HG03469 (cell line): ENCODE measurements around the gene SORL1.

Experiments used
- ATAC-seq: cut with Tn5 transposase; IDR thresholded peaks from one replicate; pipeline ENCODE4 v1.9.1; 2021; ENCODE audit warnings: mild to moderate bottlenecking, moderate library complexity, moderate number of reproducible peaks; ENCODE audit not compliant: unreplicated experiment

SORL1 gene

GRCh38 chr11:121578251-121578976 is 126.3 kb downstream of the SORL1 start:
- ATAC-seq = no peak

- ATAC-seq = no peak
These were observed 128.0 kb downstream of the SORL1 start for GRCh38 chr11:121580154-121580553.

GRCh38 chr11:121581607-121582006 is 129.5 kb downstream of the SORL1 start:
- ATAC-seq = no peak

- no peak for ATAC-seq
These were observed 130.2 kb downstream of the SORL1 start for GRCh38 chr11:121582296-121582695.

- ATAC-seq = no peak
These were observed 131.7 kb downstream of the SORL1 start for GRCh38 chr11:121583825-121584224.

- ATAC-seq = no peak
These were observed 134.6 kb downstream of the SORL1 start for GRCh38 chr11:121586750-121587149.

DNA sequence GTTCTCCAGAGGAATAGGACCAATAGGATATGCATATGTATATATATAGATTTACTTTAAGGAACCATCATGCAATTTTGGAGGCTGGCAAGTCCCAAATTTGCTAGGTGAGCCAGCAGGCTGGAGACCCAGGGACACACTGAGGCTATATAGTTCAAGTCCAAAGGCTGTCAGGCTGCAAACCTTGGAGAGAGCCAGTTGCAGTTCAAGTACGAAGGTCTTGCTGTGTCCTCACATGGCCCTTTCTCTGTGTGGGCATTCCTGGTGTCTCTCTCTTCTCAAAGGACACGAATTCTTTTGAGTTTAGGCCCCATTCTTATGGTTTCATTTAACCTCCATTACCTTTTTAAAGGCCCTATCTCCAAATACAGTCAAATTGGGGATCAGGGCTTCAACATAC is 135.1 kb downstream of the SORL1 start:
- no peak for ATAC-seq

DNA sequence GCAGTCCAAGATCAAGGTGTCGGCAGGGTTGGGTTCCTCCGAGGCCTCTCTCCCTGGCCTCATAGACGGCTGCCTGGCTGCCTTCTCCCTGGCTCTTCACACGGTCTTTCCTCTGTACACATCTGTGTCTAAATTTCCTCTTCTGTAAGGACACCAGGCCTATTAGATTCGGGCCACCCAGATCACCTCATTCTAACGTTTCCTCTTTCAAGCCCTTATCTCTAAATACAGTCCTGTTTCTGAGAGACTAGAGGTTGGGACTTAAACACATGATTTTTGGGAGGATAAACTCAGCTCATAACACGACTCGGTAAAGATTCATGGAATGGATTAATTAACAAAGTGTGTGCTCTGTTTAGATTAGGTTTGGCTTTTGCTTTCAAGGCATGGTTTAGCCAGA is 136.6 kb downstream of the SORL1 start:
- no peak for ATAC-seq

GRCh38 chr11:121589946-121590537 is 137.9 kb downstream of the SORL1 start:
- ATAC-seq = peak; percentile 60

DNA sequence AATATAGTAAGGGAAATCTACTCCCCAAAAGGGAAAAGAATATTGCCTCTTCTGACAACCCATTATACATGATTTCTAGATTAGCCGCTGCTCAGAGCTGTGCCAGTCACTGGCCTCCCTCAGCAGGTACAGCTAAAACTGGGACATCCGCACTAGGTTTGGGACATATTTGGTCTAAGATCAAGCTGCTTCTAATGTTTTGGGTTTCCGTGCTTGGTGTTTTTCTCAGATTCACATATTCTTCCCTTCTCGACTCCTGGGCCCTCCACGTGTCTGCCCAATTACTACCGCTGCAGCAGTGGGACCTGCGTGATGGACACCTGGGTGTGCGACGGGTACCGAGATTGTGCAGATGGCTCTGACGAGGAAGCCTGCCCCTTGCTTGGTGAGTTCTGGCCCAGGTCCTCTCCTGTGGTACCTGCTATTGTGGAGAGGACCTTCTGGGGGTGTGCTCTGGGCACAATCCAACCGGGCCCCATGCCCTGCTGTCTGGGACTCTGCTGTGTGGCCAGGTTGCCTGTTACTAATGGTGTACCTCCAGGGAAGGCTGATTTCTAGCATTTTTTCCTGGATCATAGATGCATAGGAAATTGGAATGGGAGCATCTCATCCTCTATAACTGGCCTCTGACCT is 138.8 kb downstream of the SORL1 start:
- no peak for ATAC-seq

- ATAC-seq = no peak
These were observed 139.4 kb downstream of the SORL1 start for GRCh38 chr11:121591405-121592033.

DNA sequence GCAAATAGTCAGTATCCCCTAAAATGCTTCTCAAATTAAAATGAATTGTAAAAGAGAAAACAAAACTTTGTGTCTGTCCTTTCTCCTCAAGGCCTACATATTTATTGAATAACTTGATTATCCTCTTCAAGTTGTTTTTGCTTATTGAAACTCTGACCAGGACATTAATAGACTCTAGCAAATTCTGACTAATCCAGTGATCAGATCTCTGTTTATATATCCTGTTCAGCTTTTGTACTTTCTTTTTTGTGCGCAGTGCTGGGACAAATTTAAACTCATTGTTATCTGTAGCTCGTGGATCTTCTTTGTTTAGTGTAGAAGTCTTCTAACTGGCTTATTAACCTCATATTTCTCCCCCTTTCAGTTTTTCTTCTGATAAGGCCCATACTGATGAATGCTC is 140.6 kb downstream of the SORL1 start:
- ATAC-seq = no peak

GRCh38 chr11:121595717-121596161 is 143.6 kb downstream of the SORL1 start:
- no peak for ATAC-seq

GRCh38 chr11:121596195-121597155 is 144.4 kb downstream of the SORL1 start:
- ATAC-seq = no peak

GRCh38 chr11:121603316-121603715 is 151.2 kb downstream of the SORL1 start:
- no peak for ATAC-seq

DNA sequence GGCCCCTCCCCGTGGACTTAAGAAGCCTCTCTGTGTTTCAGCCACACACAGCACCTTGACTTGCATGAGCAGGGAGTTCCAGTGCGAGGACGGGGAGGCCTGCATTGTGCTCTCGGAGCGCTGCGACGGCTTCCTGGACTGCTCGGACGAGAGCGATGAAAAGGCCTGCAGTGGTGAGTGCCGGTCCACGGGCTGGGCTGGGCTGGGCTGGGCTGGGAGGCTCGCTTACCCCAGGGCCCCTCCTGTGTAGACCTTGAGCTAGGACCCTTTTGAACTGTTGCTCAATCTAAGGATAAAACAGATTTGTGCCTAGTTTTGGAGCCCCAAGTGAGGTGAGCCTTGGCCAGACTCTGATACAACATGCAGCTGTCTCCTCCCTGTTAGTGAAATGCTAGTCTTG is 152.0 kb downstream of the SORL1 start:
- no peak for ATAC-seq

GRCh38 chr11:121606354-121606753 is 154.2 kb downstream of the SORL1 start:
- no peak for ATAC-seq

- no peak for ATAC-seq
These were observed 155.2 kb downstream of the SORL1 start for GRCh38 chr11:121607341-121607740.

DNA sequence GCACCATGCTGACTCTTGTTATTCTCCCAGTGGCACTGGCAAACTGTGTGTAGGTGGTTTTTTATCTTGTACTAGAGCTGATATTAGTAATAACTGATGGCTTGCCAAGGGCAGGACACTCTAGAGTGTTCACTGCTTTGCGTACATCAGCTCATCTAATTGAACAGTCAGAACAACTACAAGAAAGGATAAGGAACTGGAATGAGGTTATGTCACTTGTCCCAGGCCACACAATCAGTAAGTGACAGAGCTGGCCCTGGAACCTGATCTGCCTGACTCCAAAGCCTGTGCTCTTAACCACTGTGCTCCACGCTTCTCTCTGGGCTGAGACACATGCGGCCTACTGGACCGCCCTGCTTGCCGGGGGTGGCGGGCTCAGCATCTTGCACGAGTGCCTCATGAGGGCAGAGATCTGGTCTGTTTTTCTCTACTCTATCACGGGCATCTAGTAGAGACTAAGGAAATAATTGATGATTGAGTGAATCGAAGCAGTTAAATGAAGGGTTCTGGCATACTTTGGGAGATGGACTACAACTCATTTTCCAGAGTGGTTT is 156.5 kb downstream of the SORL1 start:
- ATAC-seq = no peak

- ATAC-seq = no peak
These were observed 158.6 kb downstream of the SORL1 start for GRCh38 chr11:121610706-121611105.
